Measurements from ENCODE around the gene C2orf92.
A peak's percentile ranks its signal among the peaks of the same experiment; 100 is the strongest.

C2orf92 gene

GRCh38 chr2:97714084-97714949 lies 44.8 kb downstream of the C2orf92 start:
- Mint-ChIP-seq H3K4me1 (peaks cover 93% of the 10 kb centered on the region), H3K4me3 (peak overlapping the region; percentile 97), H3K9me3 (no peaks in the 10 kb centered on the region), H3K27me3 (no peaks in the 10 kb centered on the region), H3K36me3 (ENCODE audit: insufficient read depth) (peaks cover 38% of the 10 kb centered on the region), H3K27ac (ENCODE audit: low read depth) (peak overlapping the region; percentile 97)
- no peak for DNase-seq (ENCODE audit: low spot score in 2 of 2)
- no peak for ATAC-seq (replicated peaks; ENCODE audit: extremely low read depth, poor library complexity, severe bottlenecking)

DNA sequence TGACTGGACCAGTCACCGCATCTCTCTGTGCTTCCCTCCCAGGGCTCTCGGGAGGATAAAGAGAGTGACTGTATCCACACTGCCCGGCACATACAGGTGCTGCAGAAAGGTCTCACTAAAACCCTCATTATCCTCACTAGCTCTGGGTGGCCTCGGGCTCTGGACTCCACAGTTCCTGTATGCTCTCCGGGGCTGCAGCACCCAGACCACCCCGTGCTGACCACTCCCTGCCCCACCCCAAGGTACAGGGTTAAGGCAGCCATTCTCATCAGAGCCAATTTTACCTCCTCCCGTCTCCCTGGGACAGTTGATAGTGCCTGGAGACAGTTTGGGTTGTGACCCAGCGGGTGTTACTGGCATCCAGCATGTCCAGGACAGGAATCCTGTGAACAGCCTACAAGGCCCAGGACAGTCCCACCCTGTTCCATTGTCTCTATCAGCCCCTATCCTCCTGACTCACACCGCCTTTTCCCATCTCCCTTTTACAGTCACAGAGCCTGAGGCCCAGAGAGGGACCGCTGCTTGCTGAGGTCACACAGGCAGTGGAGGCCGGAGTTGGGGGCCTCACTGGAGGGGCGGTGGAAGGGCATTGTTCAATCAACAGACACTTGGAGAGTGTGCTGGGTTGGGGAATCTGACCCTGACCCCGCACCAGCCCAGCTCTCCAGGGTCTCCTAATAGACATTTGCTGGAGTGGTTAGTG lies 45.6 kb downstream of the C2orf92 start:
- Mint-ChIP-seq H3K4me3 (peak overlapping the region; percentile 97), H3K4me1 (peaks cover 95% of the 10 kb centered on the region), H3K36me3 (ENCODE audit: insufficient read depth) (peaks cover 44% of the 10 kb centered on the region), H3K27ac (ENCODE audit: low read depth) (peak overlapping the region; percentile 97), H3K9me3 (no peaks in the 10 kb centered on the region), H3K27me3 (no peaks in the 10 kb centered on the region)
- DNase-seq (ENCODE audit: low spot score in 2 of 2) (no peak), ATAC-seq (replicated peaks; ENCODE audit: extremely low read depth, poor library complexity, severe bottlenecking) (no peak)

GRCh38 chr2:97715951-97716694 lies 46.6 kb downstream of the C2orf92 start:
- Mint-ChIP-seq H3K4me1 (peaks cover 94% of the 10 kb centered on the region), H3K27ac (ENCODE audit: low read depth) (peak overlapping the region; percentile 97), H3K36me3 (ENCODE audit: insufficient read depth) (peaks cover 53% of the 10 kb centered on the region), H3K4me3 (peak overlapping the region; percentile 97), H3K27me3 (no peaks in the 10 kb centered on the region), H3K9me3 (no peaks in the 10 kb centered on the region)
- no peak for DNase-seq (ENCODE audit: low spot score in 2 of 2)
- ATAC-seq (replicated peaks; ENCODE audit: extremely low read depth, poor library complexity, severe bottlenecking) = no peak

DNA sequence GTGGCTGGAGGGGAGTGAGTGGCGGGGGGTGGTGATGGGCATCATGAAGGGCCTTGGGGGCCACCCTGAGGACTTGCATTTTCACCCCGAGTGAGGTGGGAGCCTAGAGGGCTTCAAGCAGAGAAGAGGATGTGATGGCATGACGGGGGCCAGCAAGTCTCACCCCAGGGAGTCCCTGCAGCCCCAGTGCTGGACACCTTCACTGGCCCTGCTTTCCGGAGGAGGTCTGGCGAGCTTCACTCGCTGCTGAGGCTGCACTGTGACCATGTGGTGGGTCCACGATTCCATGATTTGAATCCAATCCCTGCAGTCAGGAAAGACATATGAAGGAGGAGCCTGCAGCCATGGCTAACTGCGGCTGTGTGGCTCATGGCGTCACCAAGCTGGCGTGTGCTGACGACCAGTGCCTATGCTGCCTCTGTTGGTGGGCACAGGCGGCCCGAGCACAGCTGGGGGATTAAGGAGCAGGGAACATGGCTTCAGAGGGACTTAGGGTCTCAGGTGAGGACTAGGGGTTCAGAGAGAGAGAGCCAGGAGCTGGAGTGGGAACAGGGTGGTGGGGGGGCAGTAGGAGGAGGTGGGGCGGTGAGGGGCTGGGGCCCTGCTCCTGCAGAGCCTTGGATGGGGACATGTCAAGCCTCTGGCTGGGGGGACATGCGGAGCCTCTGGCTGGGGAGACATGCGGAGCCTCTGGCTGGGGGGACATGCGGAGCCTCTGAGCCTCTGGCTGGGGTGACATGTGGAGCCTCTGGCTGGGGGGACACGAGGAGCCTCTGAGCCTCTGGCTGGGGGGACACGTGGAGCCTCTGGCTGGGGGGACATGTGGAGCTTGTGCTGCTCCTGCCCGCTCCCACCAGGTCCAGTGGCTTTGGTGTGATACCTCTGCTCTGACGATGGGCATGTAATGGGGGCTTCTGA lies 47.4 kb downstream of the C2orf92 start:
- ATAC-seq (replicated peaks; ENCODE audit: extremely low read depth, poor library complexity, severe bottlenecking) (no peak), DNase-seq (ENCODE audit: low spot score in 2 of 2) (no peak)
- Mint-ChIP-seq H3K4me1 (peaks cover 88% of the 10 kb centered on the region), H3K4me3 (peak overlapping the region; percentile 97), H3K27me3 (no peaks in the 10 kb centered on the region), H3K9me3 (no peaks in the 10 kb centered on the region), H3K27ac (ENCODE audit: low read depth) (peak overlapping the region; percentile 97), H3K36me3 (ENCODE audit: insufficient read depth) (peaks cover 54% of the 10 kb centered on the region)

GRCh38 chr2:97717613-97717995 lies 48.1 kb downstream of the C2orf92 start:
- Mint-ChIP-seq H3K27ac (ENCODE audit: low read depth) (peak overlapping the region; percentile 97), H3K4me3 (peak overlapping the region; percentile 97), H3K36me3 (ENCODE audit: insufficient read depth) (peaks cover 57% of the 10 kb centered on the region), H3K27me3 (no peaks in the 10 kb centered on the region), H3K4me1 (peaks cover 87% of the 10 kb centered on the region), H3K9me3 (no peaks in the 10 kb centered on the region)
- no peak for ATAC-seq (replicated peaks; ENCODE audit: extremely low read depth, poor library complexity, severe bottlenecking)
- no peak for DNase-seq (ENCODE audit: low spot score in 2 of 2)

GRCh38 chr2:97718051-97718882 lies 48.8 kb downstream of the C2orf92 start:
- Mint-ChIP-seq H3K4me1 (peaks cover 90% of the 10 kb centered on the region), H3K4me3 (peak overlapping the region; percentile 97), H3K27me3 (no peaks in the 10 kb centered on the region), H3K9me3 (no peaks in the 10 kb centered on the region), H3K27ac (ENCODE audit: low read depth) (peak overlapping the region; percentile 97), H3K36me3 (ENCODE audit: insufficient read depth) (peaks cover 59% of the 10 kb centered on the region)
- DNase-seq (ENCODE audit: low spot score in 2 of 2) (peak; percentile 63 to 68), ATAC-seq (replicated peaks; ENCODE audit: extremely low read depth, poor library complexity, severe bottlenecking) (peak; percentile 85)

GRCh38 chr2:97718942-97719341 lies 49.4 kb downstream of the C2orf92 start:
- DNase-seq (ENCODE audit: low spot score in 2 of 2) (no peak), ATAC-seq (replicated peaks; ENCODE audit: extremely low read depth, poor library complexity, severe bottlenecking) (peak; percentile 11)
- H3K4me3 Mint-ChIP-seq = peak overlapping the region; percentile 97
- peaks cover 88% of the 10 kb centered on the region for H3K4me1 Mint-ChIP-seq
- no peaks in the 10 kb centered on the region for H3K9me3 Mint-ChIP-seq
- peak overlapping the region; percentile 97 for H3K27ac Mint-ChIP-seq (ENCODE audit: low read depth)
- H3K27me3 Mint-ChIP-seq = no peaks in the 10 kb centered on the region
- H3K36me3 Mint-ChIP-seq (ENCODE audit: insufficient read depth) = peaks cover 57% of the 10 kb centered on the region

- H3K27ac Mint-ChIP-seq (ENCODE audit: low read depth) = peak overlapping the region; percentile 97
- peaks cover 56% of the 10 kb centered on the region for H3K36me3 Mint-ChIP-seq (ENCODE audit: insufficient read depth)
- ATAC-seq (replicated peaks; ENCODE audit: extremely low read depth, poor library complexity, severe bottlenecking) (no peak), DNase-seq (ENCODE audit: low spot score in 2 of 2) (no peak)
- no peaks in the 10 kb centered on the region for H3K27me3 Mint-ChIP-seq
- peaks cover 88% of the 10 kb centered on the region for H3K4me1 Mint-ChIP-seq
- H3K9me3 Mint-ChIP-seq = no peaks in the 10 kb centered on the region
- peak overlapping the region; percentile 97 for H3K4me3 Mint-ChIP-seq
Measured at GRCh38 chr2:97719362-97720155, 50.0 kb downstream of the C2orf92 start.

DNA sequence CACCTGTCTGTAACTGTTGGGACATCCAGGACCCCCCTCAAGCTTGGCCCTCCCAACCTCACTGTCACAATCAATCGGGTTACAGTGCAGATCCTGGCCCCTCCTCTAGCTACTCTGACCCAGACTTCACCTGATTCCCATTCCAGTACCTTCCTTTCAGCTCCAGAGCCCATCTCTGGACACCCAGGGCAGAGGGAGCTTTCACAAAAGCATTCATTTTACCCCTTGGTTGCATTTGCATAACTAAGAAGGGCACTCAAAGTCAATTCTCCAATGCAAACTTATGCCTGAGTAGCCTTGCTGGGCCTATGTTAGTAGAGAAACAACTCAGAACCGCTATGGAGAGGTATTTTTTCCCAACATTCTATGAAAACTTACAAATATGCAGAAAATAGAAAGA lies 51.2 kb downstream of the C2orf92 start:
- peaks cover 88% of the 10 kb centered on the region for H3K4me1 Mint-ChIP-seq
- DNase-seq (ENCODE audit: low spot score in 2 of 2) (no peak), ATAC-seq (replicated peaks; ENCODE audit: extremely low read depth, poor library complexity, severe bottlenecking) (no peak)
- H3K27me3 Mint-ChIP-seq = no peaks in the 10 kb centered on the region
- peak overlapping the region; percentile 97 for H3K27ac Mint-ChIP-seq (ENCODE audit: low read depth)
- no peaks in the 10 kb centered on the region for H3K9me3 Mint-ChIP-seq
- peak overlapping the region; percentile 97 for H3K4me3 Mint-ChIP-seq
- peaks cover 61% of the 10 kb centered on the region for H3K36me3 Mint-ChIP-seq (ENCODE audit: insufficient read depth)

DNA sequence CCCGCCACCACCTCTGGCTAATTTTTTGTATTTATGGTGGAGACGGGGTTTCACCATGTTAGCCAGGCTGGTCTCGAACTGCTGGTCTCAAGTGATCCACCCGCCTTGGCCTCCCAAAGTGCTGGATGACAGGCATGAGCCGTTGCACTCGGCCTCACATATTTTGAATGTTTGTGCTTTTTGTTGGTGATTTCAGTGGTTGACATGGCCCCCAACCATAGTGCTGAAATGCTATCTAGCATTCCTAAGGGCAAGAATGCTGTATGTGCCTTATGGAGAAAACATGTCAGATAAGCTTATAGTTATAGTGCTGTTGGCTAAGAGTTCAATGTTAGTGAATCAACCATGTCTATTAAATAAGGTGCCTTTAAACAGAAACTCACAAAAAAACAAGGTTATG lies 52.7 kb downstream of the C2orf92 start:
- Mint-ChIP-seq H3K27ac (ENCODE audit: low read depth) (no peak overlapping the region), H3K36me3 (ENCODE audit: insufficient read depth) (peaks cover 67% of the 10 kb centered on the region), H3K9me3 (no peaks in the 10 kb centered on the region), H3K4me3 (peak overlapping the region; percentile 40), H3K27me3 (no peaks in the 10 kb centered on the region), H3K4me1 (peaks cover 86% of the 10 kb centered on the region)
- DNase-seq (ENCODE audit: low spot score in 2 of 2) (no peak), ATAC-seq (replicated peaks; ENCODE audit: extremely low read depth, poor library complexity, severe bottlenecking) (no peak)
